HG03196 (cell line): ENCODE results near the gene SLC25A21.
"Not testable (repeated sequence)": the region's sequence is repeated elsewhere in the genome, so short reads cannot be mapped to it uniquely, and the experiment has no call there.

Source experiments
- ATAC-seq: cut with Tn5 transposase; IDR thresholded peaks from one replicate; pipeline ENCODE4 v1.9.1; 2021; ENCODE audit not compliant: unreplicated experiment

SLC25A21 gene

GRCh38 chr14:36844443-36845195 lies 327.8 kb downstream of the SLC25A21 start:
- no peak for ATAC-seq

- ATAC-seq: no peak
Measured at GRCh38 chr14:36843410-36843809, 329.0 kb downstream of the SLC25A21 start.

GRCh38 chr14:36835128-36835527 lies 337.3 kb downstream of the SLC25A21 start:
- ATAC-seq: no peak

- no peak for ATAC-seq
Measured at GRCh38 chr14:36834293-36834692, 338.1 kb downstream of the SLC25A21 start.

- ATAC-seq: no peak
Measured at GRCh38 chr14:36829547-36829946, 342.9 kb downstream of the SLC25A21 start.

GRCh38 chr14:36827861-36828260 lies 344.5 kb downstream of the SLC25A21 start:
- ATAC-seq: no peak

GRCh38 chr14:36826614-36827013 lies 345.8 kb downstream of the SLC25A21 start:
- no peak for ATAC-seq

- no peak for ATAC-seq
Measured at GRCh38 chr14:36824854-36825253, 347.6 kb downstream of the SLC25A21 start.

GRCh38 chr14:36823651-36824050 lies 348.8 kb downstream of the SLC25A21 start:
- no peak for ATAC-seq

GRCh38 chr14:36822685-36823084 lies 349.7 kb downstream of the SLC25A21 start:
- no peak for ATAC-seq

GRCh38 chr14:36820901-36821300 lies 351.5 kb downstream of the SLC25A21 start:
- no peak for ATAC-seq

GRCh38 chr14:36820111-36820709 lies 352.2 kb downstream of the SLC25A21 start:
- no peak for ATAC-seq

GRCh38 chr14:36818794-36819384 lies 353.5 kb downstream of the SLC25A21 start:
- no peak for ATAC-seq

- ATAC-seq: no peak
Measured at GRCh38 chr14:36818246-36818645, 354.2 kb downstream of the SLC25A21 start.

GRCh38 chr14:36817071-36817930 lies 355.1 kb downstream of the SLC25A21 start:
- no peak for ATAC-seq

- no peak for ATAC-seq
Measured at GRCh38 chr14:36816481-36816880, 355.9 kb downstream of the SLC25A21 start.

GRCh38 chr14:36814783-36815182 lies 357.6 kb downstream of the SLC25A21 start:
- not testable (repeated sequence) for ATAC-seq

- ATAC-seq: no peak
Measured at GRCh38 chr14:36810209-36810608, 362.2 kb downstream of the SLC25A21 start.

- ATAC-seq: no peak
Measured at GRCh38 chr14:36807727-36808126, 364.7 kb downstream of the SLC25A21 start.

- no peak for ATAC-seq
Measured at GRCh38 chr14:36805131-36805559, 367.3 kb downstream of the SLC25A21 start.

- no peak for ATAC-seq
Measured at GRCh38 chr14:36797634-36798033, 374.8 kb downstream of the SLC25A21 start.
